GM19099 (cell line): ENCODE results near the gene GALNT18.

Source experiments
- POLR2A ChIP-seq: IDR thresholded peaks from 3 replicates; pipeline ENCODE4 v1.6.1; 2011; ENCODE audit warnings: low read depth; ENCODE audit not compliant: insufficient read length; ENCODE audit errors: extremely low read depth

Gene GALNT18

GRCh38 chr11:11346303-11346702 is 275.5 kb downstream of the GALNT18 start:
- TF ChIP-seq POLR2A, result no peak

- no peak for TF ChIP-seq POLR2A
Observed at GRCh38 chr11:11345099-11345498, 276.7 kb downstream of the GALNT18 start.

GRCh38 chr11:11344045-11344444 is 277.8 kb downstream of the GALNT18 start:
- TF ChIP-seq POLR2A, result no peak

- TF ChIP-seq POLR2A, result no peak
Observed at GRCh38 chr11:11338304-11338703, 283.5 kb downstream of the GALNT18 start.

- no peak for TF ChIP-seq POLR2A
Observed at GRCh38 chr11:11336664-11337063, 285.1 kb downstream of the GALNT18 start.

GRCh38 chr11:11335043-11335442 is 286.8 kb downstream of the GALNT18 start:
- no peak for TF ChIP-seq POLR2A

- no peak for TF ChIP-seq POLR2A
Observed at GRCh38 chr11:11334607-11335006, 287.2 kb downstream of the GALNT18 start.

- no peak for TF ChIP-seq POLR2A
Observed at GRCh38 chr11:11332141-11332710, 289.6 kb downstream of the GALNT18 start.

- TF ChIP-seq POLR2A, result no peak
Observed at GRCh38 chr11:11329062-11329806, 292.6 kb downstream of the GALNT18 start.

GRCh38 chr11:11324090-11324489 is 297.7 kb downstream of the GALNT18 start:
- no peak for TF ChIP-seq POLR2A

- no peak for TF ChIP-seq POLR2A
Observed at GRCh38 chr11:11322101-11322500, 299.7 kb downstream of the GALNT18 start.

- TF ChIP-seq POLR2A, result no peak
Observed at GRCh38 chr11:11320825-11321224, 301.0 kb downstream of the GALNT18 start.

GRCh38 chr11:11318961-11319360 is 302.8 kb downstream of the GALNT18 start:
- TF ChIP-seq POLR2A, result no peak

- no peak for TF ChIP-seq POLR2A
Observed at GRCh38 chr11:11318461-11318860, 303.3 kb downstream of the GALNT18 start.

- no peak for TF ChIP-seq POLR2A
Observed at GRCh38 chr11:11316651-11317230, 305.1 kb downstream of the GALNT18 start.
